GM12891 (cell line): ENCODE measurements around the gene DUOX2.

Source experiments
- DNase-seq: peaks from one replicate; pipeline ENCODE4 v3.0.0; 2011; ENCODE audit warnings: low spot score; ENCODE audit not compliant: insufficient read length
- FAIRE-seq: peaks from 2 replicates; lab custom pipeline; 2011; peaks lifted over from hg19 to GRCh38; lab: Jason Lieb, UNC
- PAX5 ChIP-seq: IDR thresholded peaks from 2 replicates; pipeline ENCODE4 v1.6.1; 2011; ENCODE audit warnings: low read length, moderate library complexity, mild to moderate bottlenecking; ENCODE audit not compliant: insufficient read depth, severe bottlenecking
- POLR2A ChIP-seq: IDR thresholded peaks from 2 replicates; pipeline ENCODE4 v1.6.1; 2011; ENCODE audit warnings: low read depth, low read length, control low read depth
- POLR2AphosphoS5 ChIP-seq: IDR thresholded peaks from 2 replicates; pipeline ENCODE4 v1.6.1; 2011; ENCODE audit warnings: low read depth, low read length, control low read depth
- POU2F2 ChIP-seq: IDR thresholded peaks from 2 replicates; pipeline ENCODE4 v1.6.1; 2011; ENCODE audit warnings: low read depth, mild to moderate bottlenecking, control low read depth, low read length, moderate library complexity
- SPI1 ChIP-seq: IDR thresholded peaks from 2 replicates; pipeline ENCODE4 v1.6.1; 2011; ENCODE audit warnings: low read depth, low read length, control low read depth
- TAF1 ChIP-seq: IDR thresholded peaks from 2 replicates; pipeline ENCODE4 v1.6.1; 2011; ENCODE audit warnings: low read depth, low read length, control low read depth

DUOX2 gene

GRCh38 chr15:45132844-45133560 is 19.0 kb upstream of the DUOX2 start:
- no peak for TF ChIP-seq TAF1
- no peak for TF ChIP-seq SPI1
- no peak for TF ChIP-seq POU2F2
- no peak for DNase-seq
- no peak for FAIRE-seq

GRCh38 chr15:45131510-45131909 is 17.5 kb upstream of the DUOX2 start:
- no peak for FAIRE-seq
- no peak for DNase-seq
- no peak for TF ChIP-seq POLR2AphosphoS5
- TF ChIP-seq PAX5 = no peak
- TF ChIP-seq POLR2A = no peak
- no peak for TF ChIP-seq POU2F2
- no peak for TF ChIP-seq TAF1
- TF ChIP-seq SPI1 = no peak

GRCh38 chr15:45130291-45131000 is 16.5 kb upstream of the DUOX2 start:
- FAIRE-seq (no peak), DNase-seq (no peak)
- TF ChIP-seq POLR2AphosphoS5 = no peak
- TF ChIP-seq TAF1 = no peak
- TF ChIP-seq SPI1 = no peak
- TF ChIP-seq POU2F2 = no peak
- no peak for TF ChIP-seq POLR2A
- no peak for TF ChIP-seq PAX5

- TF ChIP-seq POLR2AphosphoS5 = no peak
- no peak for TF ChIP-seq POLR2A
- no peak for TF ChIP-seq PAX5
- TF ChIP-seq TAF1 = no peak
- no peak for TF ChIP-seq POU2F2
- no peak for TF ChIP-seq SPI1
- DNase-seq = no peak
Measured at GRCh38 chr15:45129651-45130129, 15.7 kb upstream of the DUOX2 start, which contains the start of the genes DUOX1 and DUOXA1. TSS of gene DUOX1 (plus strand) at chr15:45129994. CDS start at chr15:45131967, 1,973 bp downstream. TSS of gene DUOXA1 (minus strand) at chr15:45129879. CDS start at chr15:45123014, 6,865 bp downstream.

GRCh38 chr15:45128971-45129639 is 15.1 kb upstream of the DUOX2 start:
- FAIRE-seq = no peak
- no peak for TF ChIP-seq PAX5
- TF ChIP-seq TAF1 = no peak
- TF ChIP-seq POLR2A = no peak
- no peak for TF ChIP-seq SPI1
- no peak for TF ChIP-seq POLR2AphosphoS5
- no peak for TF ChIP-seq POU2F2
- no peak for DNase-seq

More at GRCh38 chr15:45129651-45130129, 15.7 kb upstream of the DUOX2 start, which contains the start of the genes DUOX1 and DUOXA1:
- FAIRE-seq = no peak

- TF ChIP-seq PAX5 (no peak), POLR2AphosphoS5 (no peak), TAF1 (no peak), POLR2A (no peak), SPI1 (no peak), POU2F2 (no peak)
- FAIRE-seq = no peak
- DNase-seq = no peak
Measured at GRCh38 chr15:45126535-45127158, 12.7 kb upstream of the DUOX2 start.

- no peak for FAIRE-seq
- DNase-seq = no peak
- TF ChIP-seq POU2F2 = no peak
Measured at GRCh38 chr15:45123397-45123796, 9.4 kb upstream of the DUOX2 start.

- no peak for FAIRE-seq
Measured at GRCh38 chr15:45122719-45123118, 8.7 kb upstream of the DUOX2 start.

More at GRCh38 chr15:45122719-45123118, 8.7 kb upstream of the DUOX2 start:
- DNase-seq = no peak
- TF ChIP-seq POLR2A (no peak), PAX5 (no peak), POLR2AphosphoS5 (no peak), SPI1 (no peak), POU2F2 (no peak), TAF1 (no peak)
